Endothelial cell of umbilical vein (primary cell): Measurements from ENCODE around the gene EFHD2. TPM values are rescaled to one million over a fixed set of nuclear protein-coding genes. Genes with fewer than 3 reads are reported as not detected.

Source experiments
- BruUV-seq: library from RNA; stranded (reverse); fragments of 400-500 nt; replicated peaks from 2 replicates; lab custom pipeline; 2021; lab: Mats Ljungman, UMichigan
- CTCF ChIA-PET: fragments of 300-600, 350-600 bp; sonication (Branson Sonifier 250); formaldehyde crosslinking; loops from one replicate; lab custom pipeline; 2021; ENCODE audit warnings: antibody characterized with exemption, inconsistent platforms; lab: Charles Lee
- POLR2A ChIA-PET: fragments of 300-600, 350-600 bp; sonication (Branson Sonifier 250); formaldehyde crosslinking; loops from one replicate; lab custom pipeline; 2021; ENCODE audit warnings: antibody characterized with exemption, inconsistent platforms; lab: Charles Lee
- DNase-seq: peaks from one replicate; pipeline ENCODE4 v3.0.0-alpha.2; 2011; ENCODE audit warnings: low read depth, low spot score
- FAIRE-seq: peaks from 2 replicates; lab custom pipeline; 2011; peaks lifted over from hg19 to GRCh38; lab: Jason Lieb, UNC
- H2AFZ ChIP-seq: 2 replicates; pipeline ENCODE4 v1.6.0; 2012; ENCODE audit warnings: low read depth, low read length, control low read depth, inconsistent platforms
- H3K27ac ChIP-seq: 2 replicates; pipeline ENCODE4 v1.5.1; 2011; ENCODE audit warnings: low read depth, mild to moderate bottlenecking, control low read depth, low read length, moderate library complexity; ENCODE audit not compliant: insufficient read depth
- H3K27me3 ChIP-seq, 2 experiments: 2 replicates each; pipeline versions ENCODE4 v1.6.0 to v1.6.1; 2011; ENCODE audit warnings: low read length in 2 of 2, mixed read lengths in 1 of 2; ENCODE audit not compliant: control insufficient read depth in 2 of 2, insufficient read depth in 2 of 2
- H3K36me3 ChIP-seq, 2 experiments: 2 replicates in 1 of 2; 3 replicates in 1 of 2; pipeline ENCODE4 v1.5.1; 2011; ENCODE audit warnings: low read length in 2 of 2, mild to moderate bottlenecking in 1 of 2, moderate library complexity in 1 of 2; ENCODE audit not compliant: control insufficient read depth in 2 of 2, insufficient read depth in 2 of 2; ENCODE audit errors: extremely low read depth in 1 of 2
- H3K4me1 ChIP-seq: 3 replicates; pipeline ENCODE4 v1.5.1; 2011; ENCODE audit warnings: mild to moderate bottlenecking, low read length; ENCODE audit not compliant: control insufficient read depth, insufficient read depth; ENCODE audit errors: extremely low read depth
- H3K4me2 ChIP-seq: 2 replicates; pipeline ENCODE4 v1.6.1; 2011; ENCODE audit warnings: low read length, control low read depth, mixed read lengths; ENCODE audit not compliant: insufficient read depth
- H3K4me3 ChIP-seq, 3 experiments: fragments of 200-600 bp in 1 of 3; sonication (generic), shearing (Covaris generic) in 1 of 3; replicated peaks in 1 of 3; 2 replicates each; pipeline ENCODE4 v1.5.1; 2011 to 2016; ENCODE audit warnings: control low read depth in 3 of 3, low read length in 3 of 3, mild to moderate bottlenecking in 2 of 3, inconsistent platforms in 1 of 3, low read depth in 1 of 3, moderate library complexity in 1 of 3; ENCODE audit not compliant: insufficient read depth in 1 of 3
- H3K79me2 ChIP-seq: 2 replicates; pipeline ENCODE4 v1.6.0; 2012; ENCODE audit warnings: low read length, inconsistent platforms; ENCODE audit not compliant: control insufficient read depth, insufficient read depth
- H3K9ac ChIP-seq: replicated peaks from 2 replicates; pipeline ENCODE3; 2011; ENCODE audit warnings: low read length, control low read depth; ENCODE audit not compliant: insufficient read depth; ENCODE audit errors: extremely low read depth
- H3K9me1 ChIP-seq: replicated peaks from 3 replicates; pipeline ENCODE4 v1.6.0; 2011; ENCODE audit warnings: mild to moderate bottlenecking, low read length; ENCODE audit not compliant: control insufficient read depth, insufficient read depth; ENCODE audit errors: extremely low read depth
- H3K9me3 ChIP-seq: replicated peaks from 2 replicates; pipeline ENCODE4 v1.5.1; 2012; ENCODE audit warnings: low read length, inconsistent platforms; ENCODE audit not compliant: control insufficient read depth, insufficient read depth
- H4K20me1 ChIP-seq: replicated peaks from 2 replicates; pipeline ENCODE3; 2011; ENCODE audit warnings: mild to moderate bottlenecking, low read length; ENCODE audit not compliant: control insufficient read depth, insufficient read depth; ENCODE audit errors: extremely low read depth
- EZH2 ChIP-seq: IDR thresholded peaks from 2 replicates; pipeline ENCODE4 v1.6.1; 2012; ENCODE audit warnings: borderline replicate concordance, low read depth, mild to moderate bottlenecking, moderate library complexity, low read length, inconsistent platforms; ENCODE audit not compliant: severe bottlenecking
- FOS ChIP-seq: IDR thresholded peaks from 2 replicates; pipeline ENCODE4 v1.6.1; 2011; ENCODE audit warnings: mild to moderate bottlenecking, low read length, moderate library complexity, borderline replicate concordance; ENCODE audit not compliant: insufficient read depth
- GATA2 ChIP-seq: IDR thresholded peaks from 2 replicates; pipeline ENCODE4 v1.7.0; 2011; ENCODE audit warnings: low read depth, mild to moderate bottlenecking, moderate library complexity, mixed read lengths, low read length; ENCODE audit not compliant: insufficient read length, insufficient read depth
- JUN ChIP-seq: IDR thresholded peaks from 2 replicates; pipeline ENCODE4 v1.6.1; 2011; ENCODE audit warnings: borderline replicate concordance, low read depth; ENCODE audit not compliant: insufficient read length, insufficient read depth
- MYC ChIP-seq: IDR thresholded peaks from one replicate; pipeline ENCODE4 v1.6.1; 2011; ENCODE audit warnings: mild to moderate bottlenecking, low read depth, low read length
- POLR2A ChIP-seq: IDR thresholded peaks from 2 replicates; pipeline ENCODE4 v1.6.1; 2012; ENCODE audit warnings: low read depth, mild to moderate bottlenecking, control low read depth, low read length
- POLR2AphosphoS5 ChIP-seq: IDR thresholded peaks from 2 replicates; pipeline ENCODE4 v1.6.1; 2012; ENCODE audit warnings: low read depth, mild to moderate bottlenecking, control low read depth, low read length, moderate library complexity; ENCODE audit not compliant: insufficient read depth
- dilution Hi-C: fragments of 300-500 bp; cut with MboI; formaldehyde crosslinking; loops from one replicate; pipeline ENCODE4 v1.15.0; 2019; ENCODE audit warnings: low sequenced_read_pairs; ENCODE audit not compliant: extremely low pct_ligation_motif_present
- intact Hi-C: fragments of 100-400 bp; cut with micrococcal nuclease; formaldehyde crosslinking; loops from one replicate; pipeline ENCODE4 v1.10.0; 2022
- polyA plus RNA-seq, 4 experiments: library from polyadenylated mRNA; depleted of rRNA in 3 of 4; stranded (reverse) in 3 of 4; unstranded in 1 of 4; fragments of >200 nt; gene quantifications; 2 replicates each; pipeline versions ENCODE4 v1.2.1 to v1.2.3, GENCODE V29; 2011 to 2012; ENCODE audit warnings: missing spikeins in 1 of 4
- total RNA-seq: library from RNA; stranded (reverse); gene quantifications from 2 replicates; pipeline ENCODE4 v1.2.3, GENCODE V29; 2021
- TF ChIP-seq, protein P1 (sequence below): IDR thresholded peaks from 2 replicates; pipeline ENCODE4 v1.6.1; 2011; ENCODE audit not compliant: insufficient read depth, insufficient read length
- TF ChIP-seq, protein P2 (sequence below), 2 donors: IDR thresholded peaks; 1 replicate in 1 of 2; 2 replicates in 1 of 2; pipeline ENCODE4 v1.5.1; 2011; ENCODE audit warnings: low read length in 2 of 2, mild to moderate bottlenecking in 2 of 2, moderate library complexity in 2 of 2, control low read depth in 1 of 2, inconsistent platforms in 1 of 2, low read depth in 1 of 2; ENCODE audit not compliant: insufficient read depth in 1 of 2; ENCODE audit errors: extremely low read depth in 1 of 2

EFHD2 gene
- total and polyA plus RNA-seq, 2 donors (not counting 3 experiments of a cell fraction or from before 2014, with no cell fraction given): 50.2 to 73.5 TPM

DNA sequence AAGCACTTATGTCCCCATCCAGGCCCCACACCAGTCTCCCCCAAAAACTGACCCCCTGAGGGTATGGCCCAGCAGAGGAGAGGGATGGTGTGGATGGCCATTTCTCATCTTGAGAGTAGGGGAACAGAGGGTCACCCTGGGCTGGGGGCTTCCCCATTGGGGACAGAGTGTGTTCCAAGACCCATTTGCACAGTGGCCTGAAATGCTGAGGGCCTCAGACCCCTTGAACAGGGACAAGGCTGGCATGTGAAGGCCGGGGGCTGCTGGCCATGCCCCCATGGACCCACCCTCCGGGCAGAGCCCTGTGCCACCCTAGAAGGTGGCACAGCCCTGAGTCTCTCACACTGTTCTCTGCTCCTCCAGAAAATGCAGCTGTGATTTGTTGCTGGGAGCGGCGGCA is 36.5 kb downstream of the EFHD2 start:
- Histone ChIP-seq H3K4me2 (no peak overlapping the region), H4K20me1 (no peaks in the 10 kb centered on the region), H3K9me3 (no peaks in the 10 kb centered on the region), H3K27ac (no peak overlapping the region), H3K79me2 (no peaks in the 10 kb centered on the region), H3K9ac (no peak overlapping the region), H3K4me3 (no peak overlapping the region), H3K27me3 (peaks cover 0 to 2% of the 10 kb centered on the region in 2 experiments), H2AFZ (no peak overlapping the region), H3K36me3 (no peaks in the 10 kb centered on the region), H3K4me1 (no peaks in the 10 kb centered on the region), H3K9me1 (no peaks in the 10 kb centered on the region)
- POLR2A ChIA-PET: no interaction called here
- intact Hi-C loops: no loop called here
- no peak for FAIRE-seq
- TF ChIP-seq POLR2AphosphoS5 (no peak), JUN (no peak), MYC (no peak), FOS (no peak), POLR2A (no peak), GATA2 (no peak), EZH2 (no peak)
- TF ChIP-seq, protein P1, sequence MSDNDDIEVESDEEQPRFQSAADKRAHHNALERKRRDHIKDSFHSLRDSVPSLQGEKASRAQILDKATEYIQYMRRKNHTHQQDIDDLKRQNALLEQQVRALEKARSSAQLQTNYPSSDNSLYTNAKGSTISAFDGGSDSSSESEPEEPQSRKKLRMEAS: no peak
- TF ChIP-seq, protein P2, sequence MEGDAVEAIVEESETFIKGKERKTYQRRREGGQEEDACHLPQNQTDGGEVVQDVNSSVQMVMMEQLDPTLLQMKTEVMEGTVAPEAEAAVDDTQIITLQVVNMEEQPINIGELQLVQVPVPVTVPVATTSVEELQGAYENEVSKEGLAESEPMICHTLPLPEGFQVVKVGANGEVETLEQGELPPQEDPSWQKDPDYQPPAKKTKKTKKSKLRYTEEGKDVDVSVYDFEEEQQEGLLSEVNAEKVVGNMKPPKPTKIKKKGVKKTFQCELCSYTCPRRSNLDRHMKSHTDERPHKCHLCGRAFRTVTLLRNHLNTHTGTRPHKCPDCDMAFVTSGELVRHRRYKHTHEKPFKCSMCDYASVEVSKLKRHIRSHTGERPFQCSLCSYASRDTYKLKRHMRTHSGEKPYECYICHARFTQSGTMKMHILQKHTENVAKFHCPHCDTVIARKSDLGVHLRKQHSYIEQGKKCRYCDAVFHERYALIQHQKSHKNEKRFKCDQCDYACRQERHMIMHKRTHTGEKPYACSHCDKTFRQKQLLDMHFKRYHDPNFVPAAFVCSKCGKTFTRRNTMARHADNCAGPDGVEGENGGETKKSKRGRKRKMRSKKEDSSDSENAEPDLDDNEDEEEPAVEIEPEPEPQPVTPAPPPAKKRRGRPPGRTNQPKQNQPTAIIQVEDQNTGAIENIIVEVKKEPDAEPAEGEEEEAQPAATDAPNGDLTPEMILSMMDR (IDR thresholded peaks at IDR 0.05; ENCODE audit: extremely low read depth in 1 of 2, insufficient read depth in 1 of 2, low read depth in 1 of 2, low read length in 2 of 2): no peak
- dilution Hi-C loops: no loop called here
- no peak for DNase-seq
- CTCF ChIA-PET: no interaction called here
- no TSS peak for BruUV-seq
